OCI-LY1 (cell line): ENCODE measurements around the gene CDH8.
"Not testable (repeated sequence)": the region's sequence is repeated elsewhere in the genome, so short reads cannot be mapped to it uniquely, and the experiment has no call there.

Source experiments
- H2AFZ ChIP-seq: fragments of 200-600 bp; sonication (generic), shearing (Covaris generic); 2 replicates; pipeline ENCODE4 v1.6.0; 2014; ENCODE audit warnings: antibody characterized with exemption, mild to moderate bottlenecking, low read length
- H3F3A ChIP-seq: fragments of 200-600 bp; sonication (generic), shearing (Covaris generic); 2 replicates; pipeline ENCODE4 v1.6.0; 2014; ENCODE audit warnings: mild to moderate bottlenecking, antibody characterized with exemption, low read length, moderate library complexity; ENCODE audit not compliant: insufficient read depth
- H3K27ac ChIP-seq: fragments of 200-600 bp; sonication (generic); 2 replicates; pipeline ENCODE4 v1.5.1; 2014; ENCODE audit warnings: low read length, mixed run types, mild to moderate bottlenecking, low read depth; ENCODE audit not compliant: poor library complexity, severe bottlenecking
- H3K27me3 ChIP-seq: fragments of 200-600 bp; sonication (generic); 2 replicates; pipeline ENCODE4 v1.6.0; 2014; ENCODE audit warnings: antibody characterized with exemption, mild to moderate bottlenecking, low read length, moderate library complexity; ENCODE audit not compliant: insufficient read depth
- H3K36me3 ChIP-seq: fragments of 200-600 bp; sonication (generic); 2 replicates; pipeline ENCODE4 v1.6.1; 2014; ENCODE audit warnings: mild to moderate bottlenecking, antibody characterized with exemption, low read length, moderate library complexity, mixed read lengths; ENCODE audit not compliant: insufficient read depth
- H3K4me1 ChIP-seq: fragments of 200-600 bp; sonication (generic); 2 replicates; pipeline ENCODE4 v1.5.1; 2014; ENCODE audit warnings: mild to moderate bottlenecking, low read length, moderate library complexity; ENCODE audit not compliant: insufficient read depth, severe bottlenecking
- H3K4me2 ChIP-seq: fragments of 200-600 bp; sonication (generic), shearing (Covaris generic); 2 replicates; pipeline ENCODE4 v1.6.1; 2014; ENCODE audit warnings: low read length
- H3K4me3 ChIP-seq: fragments of 200-600 bp; sonication (generic); 2 replicates; pipeline ENCODE4 v1.5.1; 2014; ENCODE audit warnings: low read length, low read depth, mild to moderate bottlenecking, mixed read lengths; ENCODE audit not compliant: poor library complexity, severe bottlenecking
- H3K79me2 ChIP-seq: fragments of 200-600 bp; shearing (Covaris generic); 2 replicates; pipeline ENCODE4 v1.6.1; 2016; ENCODE audit warnings: mixed run types, low read length, mixed read lengths; ENCODE audit not compliant: insufficient read depth
- H3K9ac ChIP-seq: fragments of 200-600 bp; sonication (generic), shearing (Covaris generic); 2 replicates; pipeline ENCODE4 v1.6.1; 2014; ENCODE audit warnings: mild to moderate bottlenecking, low read length, mixed read lengths
- H3K9me2 ChIP-seq: fragments of 200-600 bp; sonication (generic), shearing (Covaris generic); 2 replicates; pipeline ENCODE4 v1.6.1; 2014; ENCODE audit warnings: low read depth, mild to moderate bottlenecking, low read length, mixed read lengths
- H3K9me3 ChIP-seq: fragments of 200-600 bp; shearing (Covaris generic); 2 replicates; pipeline ENCODE4 v1.6.1; 2014; ENCODE audit warnings: low read length, mixed read lengths
- H4K20me1 ChIP-seq: fragments of 200-600 bp; sonication (generic), shearing (Covaris generic); 2 replicates; pipeline ENCODE4 v1.6.0; 2016; ENCODE audit warnings: mild to moderate bottlenecking, low read length; ENCODE audit not compliant: insufficient read depth
- EZH2 ChIP-seq: fragments of 200-600 bp; sonication (generic), shearing (Covaris generic); IDR thresholded peaks from 2 replicates; pipeline ENCODE4 v1.8.0; 2017; ENCODE audit warnings: borderline replicate concordance, mixed run types, mild to moderate bottlenecking, antibody characterized with exemption, low read length, moderate library complexity, mixed read lengths
- TF ChIP-seq, protein P1 (sequence below): fragments of 200-600 bp; sonication (generic), shearing (Covaris generic); IDR thresholded peaks from 2 replicates; pipeline ENCODE4 v1.5.1; 2017; ENCODE audit warnings: mild to moderate bottlenecking, antibody characterized with exemption, low read length, moderate library complexity, mixed read lengths

The CDH8 gene

DNA sequence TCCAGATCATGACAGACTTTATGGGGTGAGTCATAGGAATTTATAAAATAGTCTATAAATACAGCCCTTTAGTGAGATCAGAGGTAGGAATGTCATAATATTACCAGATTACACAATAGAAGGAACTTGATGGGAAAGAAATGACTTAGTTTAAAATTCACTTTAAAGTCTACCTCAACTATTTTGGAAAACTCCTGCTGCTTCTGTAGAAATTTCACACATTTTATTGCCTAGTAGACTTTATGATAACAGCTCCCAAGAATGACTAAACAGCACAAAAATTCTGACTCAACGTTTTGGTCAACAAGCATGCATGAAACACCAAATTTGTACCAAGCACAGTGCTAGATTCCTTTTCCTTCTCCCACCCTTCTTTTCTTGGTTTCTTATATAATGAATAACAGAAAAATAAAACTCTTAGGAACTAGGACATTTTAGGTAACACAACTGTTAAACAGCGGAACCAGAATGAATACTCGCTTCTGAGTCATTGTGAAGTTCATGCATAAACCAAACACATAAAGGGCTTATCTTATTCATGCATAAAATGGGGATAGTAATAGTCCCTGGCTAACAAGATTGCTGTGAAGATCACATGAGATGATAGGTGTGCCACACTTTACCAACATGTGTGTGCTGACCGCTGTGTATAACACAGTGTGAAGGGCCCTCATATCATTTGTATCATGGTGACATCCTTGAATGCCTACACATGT lies 243.9 kb downstream of the CDH8 start:
- TF ChIP-seq, protein P1, sequence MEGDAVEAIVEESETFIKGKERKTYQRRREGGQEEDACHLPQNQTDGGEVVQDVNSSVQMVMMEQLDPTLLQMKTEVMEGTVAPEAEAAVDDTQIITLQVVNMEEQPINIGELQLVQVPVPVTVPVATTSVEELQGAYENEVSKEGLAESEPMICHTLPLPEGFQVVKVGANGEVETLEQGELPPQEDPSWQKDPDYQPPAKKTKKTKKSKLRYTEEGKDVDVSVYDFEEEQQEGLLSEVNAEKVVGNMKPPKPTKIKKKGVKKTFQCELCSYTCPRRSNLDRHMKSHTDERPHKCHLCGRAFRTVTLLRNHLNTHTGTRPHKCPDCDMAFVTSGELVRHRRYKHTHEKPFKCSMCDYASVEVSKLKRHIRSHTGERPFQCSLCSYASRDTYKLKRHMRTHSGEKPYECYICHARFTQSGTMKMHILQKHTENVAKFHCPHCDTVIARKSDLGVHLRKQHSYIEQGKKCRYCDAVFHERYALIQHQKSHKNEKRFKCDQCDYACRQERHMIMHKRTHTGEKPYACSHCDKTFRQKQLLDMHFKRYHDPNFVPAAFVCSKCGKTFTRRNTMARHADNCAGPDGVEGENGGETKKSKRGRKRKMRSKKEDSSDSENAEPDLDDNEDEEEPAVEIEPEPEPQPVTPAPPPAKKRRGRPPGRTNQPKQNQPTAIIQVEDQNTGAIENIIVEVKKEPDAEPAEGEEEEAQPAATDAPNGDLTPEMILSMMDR = no peak
- TF ChIP-seq EZH2 = no peak

DNA sequence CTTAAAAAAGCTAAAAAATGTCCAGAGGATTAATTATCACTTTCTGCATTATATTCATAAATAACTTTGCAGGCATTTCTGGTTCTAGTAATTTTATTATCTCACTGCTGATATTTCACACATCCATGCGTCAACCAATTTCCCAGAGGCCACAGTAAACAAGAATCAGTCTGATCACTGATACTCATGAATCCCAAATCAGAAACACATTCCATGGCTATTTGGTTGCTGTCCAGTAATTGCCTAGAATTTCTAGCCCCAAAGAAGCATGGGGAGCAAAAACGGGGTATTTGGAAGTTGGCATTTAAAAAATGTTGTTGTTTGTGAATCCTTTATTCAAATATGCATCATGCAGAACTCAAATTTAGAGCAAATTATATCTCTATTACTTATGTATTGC lies 244.8 kb downstream of the CDH8 start:
- H3K9me3 ChIP-seq = no peaks in the 10 kb centered on the region
- H2AFZ ChIP-seq = no peak overlapping the region
- no peaks in the 10 kb centered on the region for H3K79me2 ChIP-seq
- no peaks in the 10 kb centered on the region for H3K27me3 ChIP-seq
- H3K4me3 ChIP-seq = no peak overlapping the region
- no peaks in the 10 kb centered on the region for H3K4me1 ChIP-seq
- no peaks in the 10 kb centered on the region for H3K36me3 ChIP-seq
- H3K4me2 ChIP-seq = no peak overlapping the region
- no peak overlapping the region for H3K9ac ChIP-seq
- TF ChIP-seq, protein P1 = no peak
- no peaks in the 10 kb centered on the region for H3F3A ChIP-seq
- no peaks in the 10 kb centered on the region for H4K20me1 ChIP-seq
- no peak overlapping the region for H3K27ac ChIP-seq
- no peaks in the 10 kb centered on the region for H3K9me2 ChIP-seq

More for the DNA sequence above, 243.9 kb downstream of the CDH8 start:
- Histone ChIP-seq H3K79me2 (no peaks in the 10 kb centered on the region), H3K27ac (no peak overlapping the region), H3F3A (no peaks in the 10 kb centered on the region), H3K4me1 (no peaks in the 10 kb centered on the region), H3K9ac (no peak overlapping the region), H2AFZ (no peak overlapping the region), H3K36me3 (no peaks in the 10 kb centered on the region), H3K9me2 (no peaks in the 10 kb centered on the region), H3K9me3 (no peaks in the 10 kb centered on the region), H3K4me2 (no peak overlapping the region), H4K20me1 (no peaks in the 10 kb centered on the region), H3K27me3 (no peaks in the 10 kb centered on the region), H3K4me3 (no peak overlapping the region)

DNA sequence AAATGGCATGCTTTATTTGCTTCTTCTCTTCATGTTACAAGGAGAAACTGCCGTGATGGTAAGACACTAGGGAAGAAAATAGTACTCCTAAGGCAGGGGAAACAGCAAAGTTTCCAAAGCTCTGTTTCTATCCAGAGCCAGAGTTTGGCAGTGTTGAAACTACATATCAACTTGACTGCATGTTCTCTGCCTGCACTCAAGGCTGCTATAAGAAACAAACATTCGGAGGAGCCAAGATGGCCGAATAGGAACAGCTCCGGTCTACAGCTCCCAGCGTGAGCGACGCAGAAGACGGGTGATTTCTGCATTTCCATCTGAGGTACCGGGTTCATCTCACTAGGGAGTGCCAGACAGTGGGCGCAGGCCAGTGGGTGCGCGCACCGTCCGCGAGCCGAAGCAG lies 254.4 kb downstream of the CDH8 start:
- H3K4me2 ChIP-seq, H3K36me3 ChIP-seq, H3F3A ChIP-seq, H3K9ac ChIP-seq, H3K9me3 ChIP-seq, H3K27me3 ChIP-seq, H2AFZ ChIP-seq, H3K79me2 ChIP-seq, H3K4me3 ChIP-seq, H3K4me1 ChIP-seq, H3K27ac ChIP-seq, H3K9me2 ChIP-seq, H4K20me1 ChIP-seq: not testable (repeated sequence)

DNA sequence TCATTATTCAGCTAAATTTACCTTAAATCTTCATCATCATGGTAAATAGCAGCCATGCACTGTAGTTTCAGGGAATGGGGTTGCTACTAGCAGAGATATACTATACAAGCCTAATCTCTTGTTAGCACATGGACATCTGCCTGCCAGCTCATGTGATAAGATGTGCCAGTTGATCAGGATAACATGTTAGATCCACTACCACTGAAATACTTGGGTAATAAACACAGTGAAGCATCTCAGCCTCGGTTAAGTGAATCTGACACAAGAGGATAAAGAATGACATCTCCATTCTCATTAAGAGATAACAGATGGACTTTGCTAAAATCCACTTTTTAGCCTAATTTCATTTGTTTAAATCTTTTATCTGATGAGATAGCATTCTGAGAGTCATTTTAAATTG lies 256.1 kb downstream of the CDH8 start:
- H4K20me1 ChIP-seq = no peaks in the 10 kb centered on the region
- no peaks in the 10 kb centered on the region for H3K4me1 ChIP-seq
- no peak overlapping the region for H3K4me3 ChIP-seq
- TF ChIP-seq, protein P1 = no peak
- TF ChIP-seq EZH2 = no peak
- H3K79me2 ChIP-seq = no peaks in the 10 kb centered on the region
- no peak overlapping the region for H3K27ac ChIP-seq
- H2AFZ ChIP-seq = no peak overlapping the region
- no peaks in the 10 kb centered on the region for H3K9me2 ChIP-seq
- H3K9me3 ChIP-seq = no peaks in the 10 kb centered on the region
- H3F3A ChIP-seq = no peaks in the 10 kb centered on the region
- H3K4me2 ChIP-seq = no peak overlapping the region
- no peaks in the 10 kb centered on the region for H3K27me3 ChIP-seq
- H3K36me3 ChIP-seq = no peaks in the 10 kb centered on the region
- no peak overlapping the region for H3K9ac ChIP-seq
